Fibroblast of skin of right quadriceps (primary cell): Measurements from ENCODE around the gene CUBN.

Source experiments
- DNase-seq: peaks from one replicate; pipeline ENCODE4 v3.0.0-alpha.2; 2013

CUBN gene

GRCh38 chr10:17066807-17067206 lies 62.8 kb downstream of the CUBN start:
- DNase-seq: no peak

DNA sequence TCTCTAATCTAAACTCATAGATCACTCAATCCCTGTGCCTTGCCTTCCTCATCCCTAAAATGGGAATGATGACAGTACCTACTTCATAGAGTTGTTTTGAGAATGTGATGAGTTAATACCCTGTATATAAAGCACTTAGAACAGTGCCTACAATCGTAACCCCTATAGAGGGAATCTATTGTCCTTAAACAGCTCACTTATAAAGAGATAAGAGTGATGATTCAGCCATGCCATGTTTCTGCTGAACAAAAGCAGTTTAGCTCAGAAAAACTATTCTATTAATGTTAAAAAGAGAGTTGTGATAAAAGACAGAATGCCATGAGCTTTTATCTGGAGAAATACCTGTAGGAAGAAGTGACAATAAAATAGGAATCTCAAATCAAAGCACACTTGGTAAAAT lies 63.6 kb downstream of the CUBN start:
- DNase-seq: no peak

DNA sequence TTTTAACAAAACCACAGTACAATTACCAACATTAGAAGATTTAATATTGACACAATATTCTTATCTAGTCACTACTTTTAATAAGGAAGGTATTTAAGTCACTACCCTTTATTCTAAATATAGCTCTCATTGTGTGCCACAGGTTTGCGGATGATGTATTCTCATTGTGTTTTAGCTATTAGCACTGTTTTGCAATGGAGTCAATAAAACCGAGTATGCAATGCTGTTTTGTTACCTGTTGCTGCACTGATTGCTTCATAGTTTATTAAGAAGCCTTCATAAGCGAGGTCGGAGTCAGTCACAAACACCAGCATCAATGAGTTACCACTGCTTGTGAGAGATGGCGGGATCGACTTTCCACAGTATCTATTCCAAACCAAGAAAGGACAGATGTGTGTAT lies 64.3 kb downstream of the CUBN start:
- DNase-seq: no peak

DNA sequence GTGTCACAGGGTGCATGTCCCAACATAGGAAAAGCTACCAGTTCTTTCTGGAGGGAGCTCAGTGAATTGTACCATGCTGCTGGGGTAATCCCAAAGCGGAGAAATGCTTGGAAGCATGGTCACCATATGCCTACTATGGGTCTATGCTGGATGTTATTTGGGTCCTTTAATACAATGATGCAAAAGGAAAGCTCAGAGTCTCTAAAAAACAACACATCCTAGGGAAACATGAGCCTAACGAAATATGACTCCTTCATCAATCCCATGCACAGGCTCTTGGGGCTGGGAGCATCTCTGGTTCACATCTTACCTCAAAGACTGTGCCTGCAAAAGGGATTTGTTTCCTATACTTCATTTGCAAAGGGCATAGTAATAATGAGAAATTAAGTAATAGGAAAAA lies 65.2 kb downstream of the CUBN start:
- peak; percentile 48 for DNase-seq

GRCh38 chr10:17062955-17063484 lies 66.6 kb downstream of the CUBN start:
- peak; percentile 81 for DNase-seq

DNA sequence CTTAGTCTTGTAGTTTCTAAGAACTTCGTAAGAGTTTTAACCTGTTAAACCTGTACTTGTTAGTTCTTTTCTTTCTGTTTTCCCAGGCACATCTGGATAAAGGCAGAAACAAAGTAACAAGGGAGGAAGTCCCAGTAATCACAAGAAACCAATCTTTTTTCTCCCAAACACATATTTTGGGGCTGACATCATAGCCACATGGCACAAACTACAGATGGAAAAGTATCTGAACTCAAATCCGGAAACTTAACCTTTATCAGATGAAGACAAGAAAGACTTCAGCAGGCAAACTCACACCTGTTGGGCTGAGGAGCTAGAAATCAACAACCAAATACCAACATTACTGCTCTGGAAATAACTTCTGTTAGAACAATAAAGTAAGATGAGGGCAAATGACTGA lies 67.1 kb downstream of the CUBN start:
- peak; percentile 91 for DNase-seq

- peak; percentile 88 for DNase-seq
Observed at GRCh38 chr10:17062009-17062408, 67.6 kb downstream of the CUBN start.

DNA sequence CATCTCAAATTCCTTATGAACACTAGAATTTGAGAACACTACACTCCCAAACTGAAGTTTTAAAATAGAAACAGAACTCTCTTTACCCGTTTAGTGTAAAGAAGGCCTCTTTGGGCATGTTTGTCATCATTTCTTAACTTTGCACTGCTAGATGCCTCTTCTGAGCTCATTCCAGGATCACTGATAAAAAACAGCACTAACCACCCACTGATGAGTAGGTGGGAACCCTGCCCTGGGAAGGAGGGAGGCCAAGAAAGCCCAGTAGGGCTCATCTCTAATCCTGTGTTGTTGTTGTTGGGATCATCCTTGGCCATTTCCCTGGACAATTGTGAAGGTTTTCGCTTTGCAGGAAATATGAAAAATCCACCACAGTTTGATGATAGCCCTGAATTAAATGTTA lies 68.2 kb downstream of the CUBN start:
- peak; percentile 49 for DNase-seq

DNA sequence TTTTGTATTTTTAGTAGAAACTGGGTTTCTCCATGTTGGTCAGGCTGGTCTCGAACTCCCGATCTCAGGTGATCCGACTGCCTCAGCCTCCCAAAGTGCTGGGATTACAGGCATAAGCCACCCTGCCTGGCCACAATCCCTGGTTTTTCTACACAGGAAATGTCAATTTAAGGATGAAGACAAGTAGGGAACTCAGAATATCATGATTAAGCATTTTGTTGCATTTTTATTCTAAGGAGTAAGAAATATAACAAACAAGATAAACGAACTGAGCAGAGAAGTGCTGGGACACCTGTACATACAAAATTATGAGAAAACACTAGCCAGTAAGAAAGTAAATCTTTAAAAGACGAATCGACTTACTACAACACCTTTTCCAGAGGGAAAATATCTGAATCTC lies 69.3 kb downstream of the CUBN start:
- DNase-seq: no peak

GRCh38 chr10:17059197-17059688 lies 70.4 kb downstream of the CUBN start:
- peak; percentile 99 for DNase-seq

GRCh38 chr10:17058093-17058492 lies 71.5 kb downstream of the CUBN start:
- DNase-seq: no peak

GRCh38 chr10:17056781-17057428 lies 72.7 kb downstream of the CUBN start:
- peak; percentile 91 for DNase-seq

DNA sequence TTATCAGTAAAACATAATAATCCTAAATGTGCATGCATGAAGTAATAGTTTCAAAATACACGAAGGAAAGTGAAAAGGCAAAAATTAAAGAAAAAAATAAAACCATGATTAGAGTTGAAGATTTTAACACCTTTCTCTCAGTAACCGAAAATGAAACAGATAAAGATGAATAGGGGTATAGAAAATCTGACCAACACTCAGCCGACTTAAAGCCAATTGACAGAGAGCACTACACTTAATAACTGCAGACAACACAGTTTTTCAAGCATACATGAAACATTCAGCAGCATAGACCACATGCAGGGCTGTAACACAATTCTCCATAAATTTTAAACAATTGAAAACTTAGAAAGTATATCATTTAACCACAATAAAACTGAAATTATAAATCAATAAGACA lies 76.1 kb downstream of the CUBN start:
- DNase-seq: no peak

DNA sequence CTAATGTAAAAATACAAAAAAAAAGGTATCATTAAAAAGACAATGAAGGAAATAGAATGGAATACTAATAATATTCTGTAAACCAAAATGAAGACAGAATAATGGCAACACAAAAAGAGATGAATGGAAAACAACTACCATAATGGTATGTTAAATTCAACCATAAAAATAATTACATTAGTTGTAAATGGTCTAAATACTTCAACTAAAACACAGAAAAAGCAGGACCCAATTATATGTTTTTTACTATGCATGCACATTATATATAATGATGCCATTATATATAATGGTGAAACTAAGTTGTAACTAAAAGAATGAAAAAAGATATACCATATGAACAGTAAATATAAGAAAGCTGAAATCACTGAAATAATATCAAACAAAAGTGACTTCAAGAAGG lies 76.5 kb downstream of the CUBN start:
- no peak for DNase-seq

DNA sequence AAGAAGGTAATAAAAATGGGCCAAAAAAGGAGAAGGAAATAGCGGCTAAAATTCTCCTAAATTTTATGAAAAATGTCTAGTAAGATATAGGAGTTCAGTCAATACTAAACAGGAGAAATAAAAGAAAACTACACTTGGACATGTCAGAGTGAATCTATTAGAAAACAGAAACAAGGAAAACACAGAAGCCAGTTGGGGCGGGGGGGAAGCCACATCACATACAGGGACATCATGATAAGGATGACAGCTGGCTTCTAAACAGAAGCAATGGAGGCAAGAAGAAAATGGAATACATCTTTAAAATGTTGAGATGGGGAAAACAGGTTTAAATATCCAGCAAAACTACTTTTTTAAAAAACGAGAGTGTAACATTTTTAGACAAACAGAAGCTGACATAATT lies 77.8 kb downstream of the CUBN start:
- DNase-seq: no peak

DNA sequence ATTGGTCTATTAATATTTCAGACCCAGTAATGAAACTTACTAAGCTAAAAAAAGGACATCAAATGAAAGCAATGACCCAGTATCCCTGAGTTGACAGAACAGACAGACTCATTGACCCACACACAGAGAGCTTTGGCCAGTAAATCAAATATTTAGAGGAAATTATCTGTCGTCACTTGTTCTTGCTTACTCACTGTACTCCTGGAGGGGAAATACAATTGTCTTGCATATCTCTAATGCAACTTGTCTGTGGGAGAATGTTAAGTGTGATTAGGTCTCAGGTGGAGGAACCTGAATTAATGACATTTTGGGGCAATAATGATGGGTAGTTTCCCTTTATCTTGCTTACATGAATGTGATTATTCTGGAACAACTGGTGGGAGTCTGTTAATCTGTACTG lies 80.4 kb downstream of the CUBN start:
- peak; percentile 46 for DNase-seq

GRCh38 chr10:17047908-17048307 lies 81.7 kb downstream of the CUBN start:
- DNase-seq: no peak

GRCh38 chr10:17046989-17047388 lies 82.6 kb downstream of the CUBN start:
- peak; percentile 49 for DNase-seq

GRCh38 chr10:17043586-17043985 lies 86.0 kb downstream of the CUBN start:
- no peak for DNase-seq

- DNase-seq: peak; percentile 44
Observed at GRCh38 chr10:17041626-17042520, 87.7 kb downstream of the CUBN start.

GRCh38 chr10:17038627-17039026 lies 91.0 kb downstream of the CUBN start:
- DNase-seq: peak; percentile 86

- no peak for DNase-seq
Observed at GRCh38 chr10:17037910-17038309, 91.7 kb downstream of the CUBN start.

GRCh38 chr10:17035446-17035845 lies 94.2 kb downstream of the CUBN start:
- no peak for DNase-seq
